Transverse colon (tissue), 4 donors: ENCODE results near the gene B3GNT8. TPM values are rescaled to one million over a fixed set of nuclear protein-coding genes. Genes with fewer than 3 reads are reported as not detected.
A peak's percentile ranks its signal among the peaks of the same experiment; 100 is the strongest.

ENCODE experiments used
- DNase-seq: peaks from one replicate; pipeline ENCODE4 v3.0.0-alpha.2; 2019
- H3K27ac ChIP-seq, 4 donors: fragments of 200-600 bp; sonication (generic); 2 replicates each; pipeline ENCODE4 v1.5.1; 2016 to 2018; ENCODE audit warnings: inconsistent platforms in 4 of 4
- H3K27me3 ChIP-seq: fragments of 200-600 bp; sonication (generic); 2 replicates; pipeline ENCODE4 v1.5.1; 2017; ENCODE audit warnings: inconsistent platforms
- H3K36me3 ChIP-seq, 4 donors: fragments of 200-600 bp; sonication (generic); 2 replicates each; pipeline ENCODE4 v1.5.1; 2017 to 2019; ENCODE audit warnings: inconsistent platforms in 4 of 4
- H3K4me1 ChIP-seq, 4 donors: fragments of 200-600 bp; sonication (generic); 2 replicates each; pipeline ENCODE4 v1.5.1; 2017 to 2020; ENCODE audit warnings: inconsistent platforms in 4 of 4
- H3K4me3 ChIP-seq, 4 donors: fragments of 200-600 bp; sonication (generic); 1 replicate in 1 of 4; 2 replicates in 3 of 4; pipeline versions ENCODE4 v1.5.1 to v1.6.1; 2017 to 2019; ENCODE audit warnings: inconsistent platforms in 4 of 4
- H3K9me3 ChIP-seq, 2 donors: fragments of 200-600 bp; sonication (generic); 2 replicates each; pipeline ENCODE4 v1.5.1; 2017 to 2019; ENCODE audit warnings: inconsistent platforms in 2 of 2
- CTCF ChIP-seq, 5 experiments: fragments of 200-600 bp in 3 of 5; fragments of 450-650 bp in 2 of 5; sonication (generic) in 3 of 5; IDR thresholded peaks; 1 replicate in 2 of 5; 2 replicates in 3 of 5; pipeline ENCODE4 v1.5.1; 2016 to 2017; ENCODE audit warnings: antibody characterized with exemption in 5 of 5, inconsistent platforms in 3 of 5, mild to moderate bottlenecking in 2 of 5, moderate library complexity in 1 of 5
- EP300 ChIP-seq: sonication (generic); formaldehyde crosslinking; IDR thresholded peaks from one replicate; pipeline ENCODE4 v1.6.1; 2017; ENCODE audit warnings: antibody characterized with exemption, low read depth
- POLR2A ChIP-seq: fragments of 450-650 bp; IDR thresholded peaks from one replicate; pipeline ENCODE4 v1.6.1; 2016; ENCODE audit warnings: antibody characterized with exemption, mild to moderate bottlenecking, moderate library complexity
- POLR2AphosphoS5 ChIP-seq, 3 donors: sonication (generic); formaldehyde crosslinking; IDR thresholded peaks; one replicate each; pipeline ENCODE4 v1.6.1; 2016; ENCODE audit warnings: antibody characterized with exemption in 3 of 3
- WGBS, 2 donors: methylation state at CpG; one replicate each; pipeline ENCODE4 v1.1.5; 2018; ENCODE audit warnings: low coverage in 1 of 2; 5-methylcytosine and 5-hydroxymethylcytosine counted together
- in situ Hi-C, 4 donors: fragments of 200-750 bp; cut with MboI; loops; one replicate each; pipeline versions ENCODE4 v1.15.0 to v1.15.1; 2017; ENCODE audit warnings: low sequenced_read_pairs in 3 of 4, low pct_ligation_motif_present in 1 of 4, low pct_unique_long_range_greater_than_20kb in 1 of 4
- intact Hi-C: fragments of 100-400 bp; cut with DNase I; formaldehyde crosslinking; loops from one replicate; pipeline ENCODE4 v1.15.1; 2023; ENCODE audit warnings: low total_unique reads
- small RNA-seq, 4 donors: library from RNA; depleted of rRNA; stranded (forward); fragments of <200 nt; gene quantifications; one replicate each; pipeline ENCODE3, GENCODE V24; 2016
- total RNA-seq, 4 donors: library from RNA; depleted of rRNA; stranded (reverse); fragments of >200 nt; gene quantifications; one replicate each; pipeline ENCODE4 v1.1.0, GENCODE V29; 2016

B3GNT8 gene
- total RNA-seq, 4 donors from 2014 or later: 18.5 to 225 (median 49.1) TPM

- intact Hi-C loops (no loop called here), in situ Hi-C loops (no loop called here)
- peaks cover 5 to 35% (median 21%) of the 10 kb centered on the region in 4 donors for H3K4me1 ChIP-seq
- H3K36me3 ChIP-seq: no peaks in the 10 kb centered on the region
- 54 to 67% methylated on average over 3 to 7 of the region's 9 CpGs for WGBS, 2 donors
- no peaks in the 10 kb centered on the region for H3K9me3 ChIP-seq
- H3K27ac ChIP-seq: peak overlapping the region; percentile 42 to 54 (median 44)
- no peak for DNase-seq
- TF ChIP-seq CTCF (IDR thresholded peaks at IDR 0.05) (peak in 2 of 5 experiments; percentile 14 to 23), POLR2AphosphoS5 (IDR thresholded peaks at IDR 0.05) (peak in 1 of 3 donors; percentile 12), EP300 (no peak)
- no peaks in the 10 kb centered on the region for H3K27me3 ChIP-seq
- H3K4me3 ChIP-seq: no peak overlapping the region
Measured at GRCh38 chr19:41377977-41378709, 49.0 kb downstream of the B3GNT8 start.

- TF ChIP-seq EP300 (no peak), CTCF (IDR thresholded peaks at IDR 0.05) (no peak), POLR2AphosphoS5 (IDR thresholded peaks at IDR 0.05) (no peak), POLR2A (no peak)
- WGBS, 2 donors: 56 to 69% methylated on average over 8 of the region's 8 CpGs
- peak overlapping the region; percentile 71 to 87 (median 72) for H3K27ac ChIP-seq
- in situ Hi-C loops (no loop called here), intact Hi-C loops (no loop called here)
- H3K4me3 ChIP-seq: peak overlapping the region; percentile 48 to 70 (median 52)
- no peaks in the 10 kb centered on the region for H3K9me3 ChIP-seq
- H3K36me3 ChIP-seq: no peaks in the 10 kb centered on the region
- no peaks in the 10 kb centered on the region for H3K27me3 ChIP-seq
- no peak for DNase-seq
- peaks cover 5 to 35% (median 21%) of the 10 kb centered on the region in 4 donors for H3K4me1 ChIP-seq
Measured at GRCh38 chr19:41376998-41377365, 50.2 kb downstream of the B3GNT8 start.

GRCh38 chr19:41376241-41376997, 50.8 kb downstream of the B3GNT8 start, which contains the start of gene TMEM91:
Gene TMEM91, plus strand, starts transcription at chr19:41376533. Its CDS starts 1,777 bp downstream, at chr19:41378310.
- Histone ChIP-seq H3K9me3 (no peaks in the 10 kb centered on the region), H3K4me1 (peaks cover 5 to 35% (median 21%) of the 10 kb centered on the region in 4 donors), H3K27ac (peak within 1 kb of the TSS; percentile 71 to 87 (median 72)), H3K4me3 (peak within 1 kb of the TSS; percentile 48 to 70 (median 52)), H3K36me3 (no peaks in the 10 kb centered on the region), H3K27me3 (no peaks in the 10 kb centered on the region)
- intact Hi-C loops: no loop called here
- in situ Hi-C loops: no loop called here
- no peak for TF ChIP-seq POLR2AphosphoS5 (IDR thresholded peaks at IDR 0.05)
- no peak for TF ChIP-seq EP300
- TF ChIP-seq POLR2A: no peak
- no peak for TF ChIP-seq CTCF (IDR thresholded peaks at IDR 0.05)
- 14 to 17% methylated on average over 9 to 47 of the region's 47 CpGs for WGBS, 2 donors
- peak; percentile 35 for DNase-seq

Small RNA genes within 50 kb of the gene (small RNA-seq; reads per million reads assigned to genes)
- gene RF00017: 0 reads per million in 4 donors

Other genes starting within 250 kb of the B3GNT8 start
- 10 to 100 TPM in 2 of 4 donors, 1 to 10 TPM in 2; 4.2 to 30.7 (median 14.9) TPM for gene CYP2S1, start 234.2 kb downstream of the B3GNT8 start, total RNA-seq
- gene AXL, start 208.2 kb downstream of the B3GNT8 start, total RNA-seq: 10 to 100 TPM; 19.7 to 52.4 (median 25.6) TPM
- gene HNRNPUL1, start 163.0 kb downstream of the B3GNT8 start, total RNA-seq: 100 to 1,000 TPM; 115 to 296 (median 145) TPM
- 10 to 100 TPM; 10.1 to 22.4 (median 15.4) TPM for gene CCDC97, start 117.2 kb downstream of the B3GNT8 start, total RNA-seq
- gene TGFB1, start 73.5 kb downstream of the B3GNT8 start, total RNA-seq: 10 to 100 TPM in 2 of 4 donors, 1 to 10 TPM in 2; 4.4 to 30.3 (median 9.7) TPM
- gene B9D2, start 63.2 kb downstream of the B3GNT8 start, total RNA-seq: 1 to 10 TPM in 2 of 4 donors, not detected in 2; 6.4 to 9.3 TPM
- gene TMEM91, start 50.8 kb downstream of the B3GNT8 start, total RNA-seq: 10 to 100 TPM in 1 of 4 donors, 1 to 10 TPM in 2, not detected in 1; 4.8 to 11.4 (median 9.4) TPM
- 10 to 100 TPM in 3 of 4 donors, 1 to 10 TPM in 1; 4.0 to 20.6 (median 10.8) TPM for gene EXOSC5, start 30.0 kb downstream of the B3GNT8 start, total RNA-seq
- gene BCKDHA, start 29.6 kb downstream of the B3GNT8 start, total RNA-seq: 10 to 100 TPM; 12.0 to 29.9 (median 20.9) TPM
- 10 to 100 TPM; 15.9 to 65.8 (median 50.1) TPM for gene DMAC2, start 12.5 kb upstream of the B3GNT8 start, total RNA-seq
- not detected for gene ERICH4, start 15.8 kb upstream of the B3GNT8 start, total RNA-seq
- 1 to 10 TPM in 1 of 4 donors, under 1 TPM in 2, not detected in 1; 0.41 to 1.1 (median 0.95) TPM for gene CEACAM21, start 148.8 kb upstream of the B3GNT8 start, total RNA-seq
- gene CEACAM4, start 199.7 kb upstream of the B3GNT8 start, total RNA-seq: 1 to 10 TPM in 1 of 4 donors, under 1 TPM in 1, not detected in 2; 0.48 to 1.5 TPM